Right atrium auricular region (tissue), 2 donors: Measurements from ENCODE around the gene VGLL3. TPM values are rescaled to one million over a fixed set of nuclear protein-coding genes. Genes with fewer than 3 reads are reported as not detected.

Experiments used
- DNase-seq: peaks from one replicate; pipeline ENCODE4 v3.0.0-alpha.2; 2019; ENCODE audit warnings: low spot score
- H3K27ac ChIP-seq, 2 donors: fragments of 200-600 bp; sonication (generic); 1 replicate in 1 of 2; 2 replicates in 1 of 2; pipeline ENCODE4 v1.5.1; 2016 to 2019
- H3K27me3 ChIP-seq, 2 donors: fragments of 200-600 bp; sonication (generic); one replicate each; pipeline versions ENCODE4 v1.5.1 to v1.6.0; 2017 to 2019
- H3K36me3 ChIP-seq: fragments of 200-600 bp; sonication (generic); one replicate; pipeline ENCODE4 v1.5.1; 2016
- H3K4me1 ChIP-seq, 2 donors: fragments of 200-600 bp; sonication (generic); one replicate each; pipeline versions ENCODE4 v1.5.1 to v1.6.0; 2017 to 2019
- H3K4me3 ChIP-seq, 2 donors: fragments of 200-600 bp; sonication (generic); 1 replicate in 1 of 2; 2 replicates in 1 of 2; pipeline ENCODE4 v1.5.1; 2017 to 2019; ENCODE audit warnings: mild to moderate bottlenecking in 1 of 2, moderate library complexity in 1 of 2
- H3K9me3 ChIP-seq, 2 donors: fragments of 200-600 bp; sonication (generic); one replicate each; pipeline ENCODE4 v1.5.1; 2019
- total RNA-seq, 2 donors: library from RNA; depleted of rRNA; stranded (reverse); fragments of >200 nt; gene quantifications; one replicate each; pipeline ENCODE4 v1.1.0, GENCODE V29; 2016
- TF ChIP-seq, protein P1 (sequence below), 2 donors: fragments of 200-600 bp; sonication (generic); IDR thresholded peaks; one replicate each; pipeline ENCODE4 v1.5.1; 2019; ENCODE audit warnings: antibody characterized with exemption in 2 of 2

The VGLL3 gene
- total RNA-seq, 2 donors from 2014 or later = 13.0 to 32.4 TPM

DNA sequence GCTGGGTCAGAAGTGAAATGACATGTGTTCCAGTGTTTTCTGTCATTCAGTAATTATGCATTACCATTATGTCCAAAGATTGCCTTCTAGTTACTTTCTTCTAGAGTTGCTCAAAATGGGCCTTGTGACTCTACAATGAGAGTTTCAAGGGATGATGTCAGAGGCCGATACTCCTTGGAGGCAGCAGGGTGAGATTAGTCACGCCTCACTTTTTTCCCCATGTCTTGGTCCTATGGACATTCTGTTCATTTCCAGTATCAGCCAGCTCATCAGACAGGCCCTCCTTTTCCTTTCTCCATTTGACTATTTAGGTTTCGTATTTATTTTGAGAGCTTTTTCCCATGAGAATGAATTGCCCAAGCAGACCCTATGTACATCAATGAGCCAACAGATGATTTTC, 17.5 kb downstream of the VGLL3 start:
- Histone ChIP-seq H3K27me3 (no peaks in the 10 kb centered on the region), H3K27ac (peak overlapping the region in 1 of 2 donors; percentile 3), H3K4me1 (no peaks in the 10 kb centered on the region), H3K4me3 (no peak overlapping the region), H3K9me3 (no peaks in the 10 kb centered on the region), H3K36me3 (peaks cover 3% of the 10 kb centered on the region)
- no peak for DNase-seq
- TF ChIP-seq, protein P1, sequence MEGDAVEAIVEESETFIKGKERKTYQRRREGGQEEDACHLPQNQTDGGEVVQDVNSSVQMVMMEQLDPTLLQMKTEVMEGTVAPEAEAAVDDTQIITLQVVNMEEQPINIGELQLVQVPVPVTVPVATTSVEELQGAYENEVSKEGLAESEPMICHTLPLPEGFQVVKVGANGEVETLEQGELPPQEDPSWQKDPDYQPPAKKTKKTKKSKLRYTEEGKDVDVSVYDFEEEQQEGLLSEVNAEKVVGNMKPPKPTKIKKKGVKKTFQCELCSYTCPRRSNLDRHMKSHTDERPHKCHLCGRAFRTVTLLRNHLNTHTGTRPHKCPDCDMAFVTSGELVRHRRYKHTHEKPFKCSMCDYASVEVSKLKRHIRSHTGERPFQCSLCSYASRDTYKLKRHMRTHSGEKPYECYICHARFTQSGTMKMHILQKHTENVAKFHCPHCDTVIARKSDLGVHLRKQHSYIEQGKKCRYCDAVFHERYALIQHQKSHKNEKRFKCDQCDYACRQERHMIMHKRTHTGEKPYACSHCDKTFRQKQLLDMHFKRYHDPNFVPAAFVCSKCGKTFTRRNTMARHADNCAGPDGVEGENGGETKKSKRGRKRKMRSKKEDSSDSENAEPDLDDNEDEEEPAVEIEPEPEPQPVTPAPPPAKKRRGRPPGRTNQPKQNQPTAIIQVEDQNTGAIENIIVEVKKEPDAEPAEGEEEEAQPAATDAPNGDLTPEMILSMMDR (IDR thresholded peaks at IDR 0.05) = no peak

DNA sequence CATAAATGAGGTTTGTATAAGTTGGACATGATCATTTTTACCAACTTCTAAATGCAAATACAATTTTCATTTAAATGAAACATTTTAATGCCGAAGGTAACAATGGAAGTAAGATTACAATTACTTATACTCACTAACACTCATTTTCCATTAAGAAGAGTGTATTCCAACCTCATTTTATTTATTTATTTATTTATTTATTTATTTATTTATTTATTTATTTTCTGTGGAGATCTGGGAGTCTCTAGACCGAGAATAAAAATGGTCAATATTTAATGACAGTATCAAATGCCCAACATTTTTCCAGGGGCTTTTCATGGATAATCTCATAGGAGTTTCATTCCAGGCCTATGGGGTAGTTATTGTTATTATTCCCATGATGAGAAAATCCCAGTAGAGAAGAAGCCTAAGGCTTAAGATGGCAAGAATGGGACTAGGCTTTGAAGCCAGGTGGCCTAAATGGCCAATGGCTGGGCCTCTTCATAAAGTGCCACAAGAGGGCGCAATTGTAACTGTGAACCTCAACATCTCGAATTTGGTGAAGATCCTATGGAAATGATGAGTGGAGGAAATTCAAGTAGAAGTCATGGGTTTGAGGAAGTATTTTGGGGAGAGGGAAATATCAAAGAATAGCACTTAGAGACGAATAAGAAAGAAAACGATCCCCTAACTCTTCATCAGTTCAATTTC, 21.3 kb downstream of the VGLL3 start:
- TF ChIP-seq, protein P1 (IDR thresholded peaks at IDR 0.05) = peak; percentile 30 to 60
- DNase-seq = no peak
- Histone ChIP-seq H3K27ac (no peak overlapping the region), H3K9me3 (no peaks in the 10 kb centered on the region), H3K4me3 (no peak overlapping the region), H3K36me3 (peaks cover 4% of the 10 kb centered on the region), H3K4me1 (no peaks in the 10 kb centered on the region), H3K27me3 (no peaks in the 10 kb centered on the region)

DNA sequence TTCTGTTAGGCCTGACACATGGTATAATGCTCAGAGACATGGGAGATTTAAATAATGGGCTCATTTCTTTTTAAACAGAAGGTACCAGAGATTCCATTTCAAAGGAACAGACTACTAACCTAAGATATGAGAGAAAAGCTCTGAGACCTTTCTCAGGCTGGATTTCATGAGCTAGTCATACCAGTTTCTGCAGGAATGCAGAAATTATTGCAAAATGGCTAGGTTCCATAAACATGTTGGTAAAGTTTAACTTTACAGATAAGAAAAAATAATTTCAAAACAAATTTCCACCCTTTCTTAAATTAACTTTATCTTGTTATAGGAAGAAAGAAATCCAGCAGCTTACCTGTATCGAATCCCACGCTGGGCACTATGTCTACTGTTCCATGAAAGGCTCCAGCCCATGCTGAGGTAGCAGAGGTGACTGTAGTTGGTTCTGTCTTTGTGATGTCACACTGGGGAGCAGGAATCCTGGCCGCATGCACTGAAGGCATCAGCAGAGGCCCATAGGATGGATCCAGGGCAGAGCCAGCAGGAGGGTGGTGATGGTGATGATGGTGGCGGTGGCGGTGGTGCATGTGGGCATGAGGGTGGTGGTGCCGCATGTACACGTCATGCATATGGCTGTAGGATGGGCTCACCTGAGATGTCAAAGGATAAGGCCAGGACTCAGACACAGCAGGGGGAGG, 22.6 kb downstream of the VGLL3 start:
- H3K36me3 ChIP-seq = peaks cover 4% of the 10 kb centered on the region
- no peak for DNase-seq
- no peak overlapping the region for H3K4me3 ChIP-seq
- H3K27me3 ChIP-seq = no peaks in the 10 kb centered on the region
- TF ChIP-seq, protein P1 (IDR thresholded peaks at IDR 0.05) = no peak
- H3K9me3 ChIP-seq = no peaks in the 10 kb centered on the region
- no peak overlapping the region for H3K27ac ChIP-seq
- H3K4me1 ChIP-seq = no peaks in the 10 kb centered on the region

DNA sequence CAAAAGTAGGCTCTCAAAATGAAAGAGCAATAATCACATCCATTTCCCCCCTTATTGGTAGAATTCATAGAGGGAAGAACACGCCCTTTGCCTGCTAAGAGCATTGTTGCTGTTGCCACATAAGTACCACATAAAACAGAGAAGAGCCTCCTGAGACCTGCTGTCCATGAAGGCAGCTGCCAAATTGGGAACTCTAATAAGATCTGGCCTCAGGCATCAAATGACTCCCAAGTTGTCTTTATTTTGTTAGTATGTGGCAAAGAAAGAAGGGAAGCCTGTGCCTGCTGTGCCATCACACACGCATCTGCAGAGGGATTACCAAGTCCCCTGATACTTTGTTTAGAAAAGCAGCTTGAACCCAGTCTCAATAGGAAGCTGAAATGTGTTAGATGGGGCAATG, 23.9 kb downstream of the VGLL3 start:
- no peak overlapping the region for H3K4me3 ChIP-seq
- no peaks in the 10 kb centered on the region for H3K4me1 ChIP-seq
- DNase-seq = no peak
- H3K36me3 ChIP-seq = peaks cover 4% of the 10 kb centered on the region
- H3K27ac ChIP-seq = no peak overlapping the region
- TF ChIP-seq, protein P1 (IDR thresholded peaks at IDR 0.05) = no peak
- no peaks in the 10 kb centered on the region for H3K9me3 ChIP-seq
- H3K27me3 ChIP-seq = no peaks in the 10 kb centered on the region

DNA sequence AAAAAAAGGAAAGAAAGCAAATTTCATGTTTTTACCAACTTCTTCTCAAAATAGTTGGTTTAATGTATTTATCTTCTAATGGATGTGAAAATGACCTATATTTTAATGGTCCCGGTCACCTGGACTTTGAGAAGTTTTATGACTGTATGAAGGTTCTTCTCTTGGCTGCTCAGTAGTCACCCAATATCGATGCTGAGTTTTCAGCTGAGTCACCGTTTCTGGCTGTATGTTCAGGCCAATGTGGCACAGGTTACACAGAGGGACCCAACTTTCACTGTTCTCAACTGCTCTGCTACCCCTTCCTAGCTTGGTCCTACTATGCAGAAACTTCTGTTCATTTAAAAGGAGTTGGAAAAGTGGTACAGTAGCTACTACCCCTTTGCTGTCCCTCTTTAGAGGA, 25.8 kb downstream of the VGLL3 start:
- no peaks in the 10 kb centered on the region for H3K27me3 ChIP-seq
- H3K36me3 ChIP-seq = peaks cover 4% of the 10 kb centered on the region
- no peak overlapping the region for H3K4me3 ChIP-seq
- DNase-seq = no peak
- no peak overlapping the region for H3K27ac ChIP-seq
- no peaks in the 10 kb centered on the region for H3K4me1 ChIP-seq
- TF ChIP-seq, protein P1 (IDR thresholded peaks at IDR 0.05) = no peak
- no peaks in the 10 kb centered on the region for H3K9me3 ChIP-seq
